Choroid plexus epithelial cell (primary cell): ENCODE measurements around the gene MAPKAP1.
A peak's percentile ranks its signal among the peaks of the same experiment; 100 is the strongest.

Experiments
- DNase-seq: peaks from one replicate; pipeline ENCODE4 v3.0.0-alpha.2; 2010; ENCODE audit warnings: low read depth
- H3K4me3 ChIP-seq: 2 replicates; pipeline ENCODE4 v1.5.1; 2011; ENCODE audit warnings: low read depth, mild to moderate bottlenecking, control low read depth, low read length, moderate library complexity
- CTCF ChIP-seq: conservative IDR thresholded peaks from 2 replicates; pipeline ENCODE4 v1.5.1; 2011; ENCODE audit warnings: low read depth, mild to moderate bottlenecking, control low read depth, inconsistent platforms, low read length, moderate library complexity

Gene MAPKAP1

GRCh38 chr9:125749951-125750626 lies 43.1 kb upstream of the MAPKAP1 start:
- peak; percentile 72 for DNase-seq
- TF ChIP-seq CTCF: no peak
- H3K4me3 ChIP-seq: peak overlapping the region; percentile 87

- peak overlapping the region; percentile 87 for H3K4me3 ChIP-seq
- DNase-seq: no peak
- TF ChIP-seq CTCF: no peak
Measured at GRCh38 chr9:125749287-125749935, 42.4 kb upstream of the MAPKAP1 start.

GRCh38 chr9:125748446-125749099 lies 41.6 kb upstream of the MAPKAP1 start:
- peak overlapping the region; percentile 87 for H3K4me3 ChIP-seq
- DNase-seq: peak; percentile 28
- TF ChIP-seq CTCF: no peak

GRCh38 chr9:125747765-125748445 lies 40.9 kb upstream of the MAPKAP1 start:
- peak overlapping the region; percentile 87 for H3K4me3 ChIP-seq
- TF ChIP-seq CTCF: no peak
- peak; percentile 27 for DNase-seq

- TF ChIP-seq CTCF: no peak
- peak within 1 kb of the TSS; percentile 87 for H3K4me3 ChIP-seq
- peak; percentile 38 for DNase-seq
Measured at GRCh38 chr9:125747053-125747764, 40.2 kb upstream of the MAPKAP1 start, which contains the start of gene PBX3. TSS of gene PBX3 (plus strand) at chr9:125747373.

GRCh38 chr9:125746774-125747052 lies 39.7 kb upstream of the MAPKAP1 start:
- DNase-seq: no peak
- TF ChIP-seq CTCF: no peak

More at GRCh38 chr9:125746774-125747052, 39.7 kb upstream of the MAPKAP1 start:
- H3K4me3 ChIP-seq: peak overlapping the region; percentile 87
